Memory B cell (primary cell): ENCODE results near the gene LGR5.
A peak's percentile ranks its signal among the peaks of the same experiment; 100 is the strongest.
"Not testable (repeated sequence)": the region's sequence is repeated elsewhere in the genome, so short reads cannot be mapped to it uniquely, and the experiment has no call there.

Experiments
- ATAC-seq: fragments of 150-1000 bp; cut with Tn5 transposase; 2 replicates; pipeline ENCODE4 v1.10.0; 2021; ENCODE audit warnings: low read depth, mild to moderate bottlenecking, moderate library complexity
- DNase-seq, 2 donors: peaks; one replicate each; pipeline ENCODE4 v3.0.0; 2022; ENCODE audit warnings: low spot score in 2 of 2
- H3K27ac Mint-ChIP-seq: one replicate; pipeline ENCODE4 v1.8.0; 2022; ENCODE audit warnings: mild to moderate bottlenecking, moderate library complexity, mixed read lengths
- H3K27me3 Mint-ChIP-seq: one replicate; pipeline ENCODE4 v1.8.0; 2022; ENCODE audit warnings: mixed read lengths
- H3K36me3 Mint-ChIP-seq: one replicate; pipeline ENCODE4 v1.8.0; 2022; ENCODE audit warnings: mild to moderate bottlenecking, mixed read lengths
- H3K4me1 Mint-ChIP-seq: one replicate; pipeline ENCODE4 v1.8.0; 2022; ENCODE audit warnings: mixed read lengths
- H3K4me3 Mint-ChIP-seq: one replicate; pipeline ENCODE4 v1.8.0; 2022; ENCODE audit warnings: mild to moderate bottlenecking, moderate library complexity, mixed read lengths
- H3K9me3 Mint-ChIP-seq: one replicate; pipeline ENCODE4 v1.8.0; 2022; ENCODE audit warnings: mixed read lengths

The LGR5 gene

DNA sequence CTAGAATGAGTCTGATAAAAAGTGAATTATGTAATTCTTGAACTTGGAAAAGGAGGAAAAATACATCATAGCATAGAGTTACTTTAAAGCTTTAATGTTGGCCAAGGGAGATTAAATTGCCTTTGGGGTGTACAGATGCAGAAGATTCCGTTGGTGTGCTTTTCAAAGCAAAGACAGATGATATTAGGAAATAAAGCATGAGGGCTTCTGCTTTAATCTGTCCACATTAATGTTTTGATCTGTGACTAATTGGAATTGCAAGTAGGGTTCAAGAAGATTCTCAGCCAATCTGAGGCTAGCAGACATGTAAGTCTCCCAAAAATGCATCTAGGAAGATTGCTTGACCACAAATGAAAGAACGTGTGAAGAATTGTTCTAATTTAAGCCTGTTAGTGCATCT, 35.2 kb downstream of the LGR5 start:
- no peak for ATAC-seq
- no peaks in the 10 kb centered on the region for H3K4me1 Mint-ChIP-seq
- H3K4me3 Mint-ChIP-seq: no peak overlapping the region
- H3K36me3 Mint-ChIP-seq: no peaks in the 10 kb centered on the region
- DNase-seq: no peak
- peaks cover 12% of the 10 kb centered on the region for H3K27me3 Mint-ChIP-seq
- H3K27ac Mint-ChIP-seq: no peak overlapping the region
- H3K9me3 Mint-ChIP-seq: no peaks in the 10 kb centered on the region

DNA sequence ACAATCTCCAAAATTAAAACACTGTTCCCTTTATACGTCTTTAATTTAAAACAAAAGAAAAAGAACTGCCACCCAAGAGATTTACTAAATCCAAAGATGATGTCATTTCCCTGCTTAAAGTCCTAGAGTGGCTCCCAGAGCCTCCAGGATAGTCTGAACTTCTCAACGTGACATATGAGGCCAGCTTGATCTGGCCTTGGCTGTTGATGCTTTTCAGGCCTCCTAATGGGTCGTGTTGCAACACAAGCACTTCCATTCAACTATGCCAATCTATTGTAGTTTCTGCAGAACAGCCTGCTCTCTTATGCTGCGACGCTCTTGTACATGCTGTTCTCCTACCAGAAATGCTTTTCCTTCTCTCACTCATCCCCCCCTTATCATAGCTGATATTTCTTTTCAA, 35.7 kb downstream of the LGR5 start:
- Mint-ChIP-seq H3K27ac (no peak overlapping the region), H3K36me3 (no peaks in the 10 kb centered on the region), H3K9me3 (no peaks in the 10 kb centered on the region), H3K27me3 (peaks cover 12% of the 10 kb centered on the region), H3K4me1 (no peaks in the 10 kb centered on the region), H3K4me3 (no peak overlapping the region)
- ATAC-seq (no peak), DNase-seq (no peak)

DNA sequence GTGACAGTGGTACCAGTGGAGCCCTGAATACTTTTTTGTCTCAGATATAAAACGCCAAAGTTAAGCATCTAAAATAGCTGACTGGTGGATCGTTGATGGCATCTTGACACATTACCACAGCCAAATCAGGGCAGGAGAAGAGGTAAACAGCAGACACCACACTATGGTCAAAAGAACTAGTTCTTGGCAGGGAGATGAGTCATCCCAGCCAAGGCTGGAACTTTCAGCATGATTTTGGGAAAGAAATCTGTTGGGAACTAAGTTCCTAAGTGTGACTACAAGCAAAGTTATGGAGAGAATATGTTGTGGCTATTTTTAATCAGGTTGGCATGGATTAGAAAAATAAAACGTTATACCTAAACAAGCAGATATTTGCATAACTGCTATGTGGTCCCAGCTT, 36.9 kb downstream of the LGR5 start:
- Mint-ChIP-seq H3K4me3 (no peak overlapping the region), H3K36me3 (no peaks in the 10 kb centered on the region), H3K4me1 (no peaks in the 10 kb centered on the region), H3K9me3 (peaks cover 2% of the 10 kb centered on the region), H3K27me3 (peaks cover 10% of the 10 kb centered on the region), H3K27ac (no peak overlapping the region)
- ATAC-seq (no peak), DNase-seq (no peak)

DNA sequence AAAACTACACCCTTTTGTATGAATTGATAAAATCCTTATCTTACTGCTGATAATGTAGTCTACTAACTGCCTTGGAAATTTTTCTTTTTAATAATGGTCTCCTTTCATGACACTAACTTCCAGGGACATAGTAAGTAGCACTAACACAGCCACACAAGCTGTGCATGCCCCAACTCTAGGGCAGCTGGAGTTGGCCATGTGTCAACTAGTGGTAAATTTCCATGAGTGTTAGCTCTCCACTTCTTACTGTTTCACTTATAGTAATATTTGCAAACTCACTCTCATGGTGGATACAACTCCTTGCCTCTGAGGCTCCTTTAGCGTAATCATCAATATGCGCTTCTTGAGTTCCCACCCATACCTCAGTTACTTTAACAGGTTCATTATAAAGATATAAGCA, 38.0 kb downstream of the LGR5 start:
- Mint-ChIP-seq H3K27ac (no peak overlapping the region), H3K36me3 (no peaks in the 10 kb centered on the region), H3K4me3 (no peak overlapping the region), H3K9me3 (peaks cover 2% of the 10 kb centered on the region), H3K27me3 (peaks cover 10% of the 10 kb centered on the region), H3K4me1 (no peaks in the 10 kb centered on the region)
- DNase-seq (no peak), ATAC-seq (no peak)

DNA sequence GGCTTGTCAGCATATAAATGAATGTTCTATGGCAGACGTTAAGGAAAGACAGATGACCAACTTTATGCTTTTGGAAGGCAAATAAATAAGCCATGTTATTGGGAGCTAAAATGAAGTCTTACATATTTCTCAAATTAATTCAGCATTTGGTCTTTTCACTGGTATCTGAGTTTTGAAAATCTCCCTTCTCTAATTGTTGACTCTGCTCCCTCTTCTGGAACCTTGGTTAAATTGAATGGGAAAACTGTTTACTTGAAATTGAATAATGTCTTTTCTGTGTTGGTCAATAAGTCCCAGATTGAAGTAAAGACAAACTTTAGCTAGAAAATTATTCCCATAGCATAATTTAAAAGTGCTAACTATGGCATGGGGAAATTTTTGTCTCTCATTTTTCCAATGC, 38.7 kb downstream of the LGR5 start:
- ATAC-seq (no peak), DNase-seq (no peak)
- H3K27ac Mint-ChIP-seq: no peak overlapping the region
- no peaks in the 10 kb centered on the region for H3K4me1 Mint-ChIP-seq
- H3K36me3 Mint-ChIP-seq: no peaks in the 10 kb centered on the region
- peaks cover 8% of the 10 kb centered on the region for H3K27me3 Mint-ChIP-seq
- peaks cover 2% of the 10 kb centered on the region for H3K9me3 Mint-ChIP-seq
- no peak overlapping the region for H3K4me3 Mint-ChIP-seq

DNA sequence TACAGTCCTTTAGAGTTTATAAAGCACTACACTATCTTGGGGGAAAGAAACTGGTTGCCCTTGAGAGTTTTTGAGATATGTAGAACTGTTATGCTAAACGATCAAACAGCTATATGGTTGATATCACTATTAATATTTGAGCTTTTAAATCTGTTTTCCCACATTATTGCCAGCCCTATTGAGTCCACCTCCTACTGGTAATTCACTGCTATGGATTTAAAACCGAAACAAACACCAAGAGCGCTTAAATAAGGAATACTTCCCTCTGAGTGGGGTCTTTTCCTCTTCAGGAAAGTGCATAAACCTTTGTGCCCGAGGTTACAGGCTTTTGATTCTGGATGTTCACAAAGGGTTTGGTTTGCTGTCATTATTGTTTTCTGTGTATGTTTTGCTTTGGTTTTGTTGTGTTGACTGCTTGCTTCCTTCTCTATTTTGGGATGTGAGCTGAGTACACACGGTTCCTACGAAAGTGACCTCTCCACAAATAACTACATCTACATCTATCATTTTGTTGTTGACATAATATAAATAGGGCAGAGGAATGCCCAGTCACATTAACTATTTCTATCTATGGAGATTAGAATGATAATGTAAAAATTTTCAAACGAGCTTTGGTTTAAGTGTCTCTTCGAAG, 44.8 kb downstream of the LGR5 start:
- Mint-ChIP-seq H3K36me3 (no peaks in the 10 kb centered on the region), H3K4me1 (no peaks in the 10 kb centered on the region), H3K27ac (no peak overlapping the region), H3K4me3 (no peak overlapping the region), H3K27me3 (peaks cover 5% of the 10 kb centered on the region), H3K9me3 (peaks cover 2% of the 10 kb centered on the region)
- ATAC-seq: no peak
- no peak for DNase-seq

DNA sequence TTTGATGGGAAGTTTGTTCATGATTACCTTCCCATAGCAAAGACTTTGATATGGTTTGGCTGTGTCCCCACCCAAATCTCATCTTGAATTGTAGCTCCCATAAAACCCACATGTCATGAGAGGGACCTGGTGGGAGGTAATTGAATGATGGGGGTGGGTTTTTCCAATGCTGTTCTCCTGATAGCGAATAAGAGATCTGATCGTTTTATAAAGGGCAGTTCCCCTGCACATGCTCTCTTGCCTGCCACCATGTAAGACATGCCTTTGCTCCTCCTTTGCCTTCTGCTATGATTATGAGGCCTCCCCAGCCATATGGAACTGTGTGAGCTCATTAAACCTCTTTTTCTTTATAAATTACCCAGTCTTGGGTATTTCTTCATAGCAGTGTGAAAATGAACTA, 51.2 kb downstream of the LGR5 start:
- not testable (repeated sequence) for DNase-seq, H3K27ac Mint-ChIP-seq, H3K4me3 Mint-ChIP-seq, H3K36me3 Mint-ChIP-seq, H3K4me1 Mint-ChIP-seq, H3K27me3 Mint-ChIP-seq, ATAC-seq, H3K9me3 Mint-ChIP-seq

DNA sequence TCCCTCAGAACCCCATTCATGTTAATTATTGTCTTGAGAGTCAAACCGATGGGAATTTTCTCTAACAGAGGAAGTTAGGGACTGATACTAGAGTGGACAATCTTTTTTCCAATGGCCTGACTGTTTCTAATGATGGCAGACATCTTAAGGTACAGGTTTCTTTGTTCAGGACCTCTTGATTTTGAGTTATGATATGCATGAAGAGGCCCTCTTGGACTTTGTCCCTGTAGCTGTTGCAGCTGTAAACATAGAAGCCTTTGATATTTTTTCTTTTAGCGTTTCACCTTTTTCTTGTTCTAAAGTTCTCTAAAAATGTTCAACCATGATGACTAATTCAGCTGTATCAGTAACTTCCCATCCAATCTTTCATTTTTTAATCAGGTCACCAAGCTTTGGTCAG, 53.0 kb downstream of the LGR5 start:
- H3K36me3 Mint-ChIP-seq: peaks cover 2% of the 10 kb centered on the region
- ATAC-seq: no peak
- peaks cover 4% of the 10 kb centered on the region for H3K9me3 Mint-ChIP-seq
- no peak overlapping the region for H3K4me3 Mint-ChIP-seq
- H3K27ac Mint-ChIP-seq: no peak overlapping the region
- no peaks in the 10 kb centered on the region for H3K27me3 Mint-ChIP-seq
- no peak for DNase-seq
- H3K4me1 Mint-ChIP-seq: no peaks in the 10 kb centered on the region

DNA sequence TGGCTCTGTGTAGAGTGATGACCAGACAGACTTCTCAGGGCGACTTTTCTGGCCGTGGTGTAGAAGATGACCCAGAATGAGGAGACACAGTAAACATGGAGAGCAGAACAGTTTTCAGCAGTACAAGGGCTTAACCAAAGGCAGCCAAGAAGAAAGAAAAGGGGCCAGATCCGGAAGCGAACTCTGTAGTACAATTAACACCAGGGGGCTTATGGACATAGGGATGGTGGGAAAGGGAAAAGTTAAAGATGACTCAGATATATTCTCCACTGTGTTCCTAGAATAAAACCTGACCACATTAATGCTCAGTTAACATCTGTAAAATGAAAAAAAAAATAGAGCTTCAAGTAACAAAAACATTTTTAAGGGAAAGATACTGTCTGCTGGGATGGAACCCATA, 60.2 kb downstream of the LGR5 start:
- H3K36me3 Mint-ChIP-seq: no peaks in the 10 kb centered on the region
- H3K9me3 Mint-ChIP-seq: no peaks in the 10 kb centered on the region
- H3K4me3 Mint-ChIP-seq: no peak overlapping the region
- peaks cover 6% of the 10 kb centered on the region for H3K4me1 Mint-ChIP-seq
- H3K27ac Mint-ChIP-seq: no peak overlapping the region
- DNase-seq: no peak
- H3K27me3 Mint-ChIP-seq: no peaks in the 10 kb centered on the region
- no peak for ATAC-seq

DNA sequence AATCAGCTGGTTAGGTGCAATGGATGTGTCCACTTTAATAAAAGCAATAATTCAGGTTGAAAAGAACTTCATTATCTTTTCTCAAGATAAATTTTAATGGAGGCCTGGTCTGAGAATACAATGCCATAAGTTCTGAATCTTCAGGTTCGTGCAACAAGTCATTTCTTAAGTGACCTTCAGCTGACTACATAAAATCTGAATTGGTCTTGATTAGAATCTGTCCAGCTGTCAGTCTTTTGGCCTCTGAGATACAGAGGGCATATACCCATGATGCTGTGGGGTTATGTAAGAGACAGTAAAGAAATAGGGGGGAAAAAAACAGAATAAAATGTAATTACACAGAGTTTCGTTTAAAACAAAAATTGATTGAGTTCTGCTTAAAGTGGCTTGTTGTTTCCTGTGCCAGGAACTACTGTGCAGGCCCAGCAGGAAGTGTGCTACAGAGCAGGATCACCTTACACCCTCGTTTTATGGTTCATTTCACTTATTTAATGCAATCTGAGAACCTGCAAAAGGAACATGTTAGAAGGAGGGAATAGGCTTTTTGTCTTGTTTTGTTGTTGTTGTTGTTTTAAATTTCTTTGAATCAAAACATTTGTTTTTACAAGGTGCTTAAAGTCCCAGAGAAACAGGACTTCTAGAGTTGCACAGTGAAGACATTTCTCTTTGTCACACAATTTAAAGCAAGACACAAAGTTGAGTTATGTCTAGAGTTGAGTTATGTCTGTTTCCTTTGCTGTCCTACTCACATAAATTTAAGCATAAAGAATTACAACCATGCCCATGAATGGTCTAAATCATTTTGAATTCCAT, 64.2 kb downstream of the LGR5 start:
- Mint-ChIP-seq H3K4me3 (no peak overlapping the region), H3K4me1 (peaks cover 6% of the 10 kb centered on the region), H3K27me3 (peaks cover 3% of the 10 kb centered on the region), H3K27ac (peak overlapping the region; percentile 36), H3K36me3 (no peaks in the 10 kb centered on the region), H3K9me3 (no peaks in the 10 kb centered on the region)
- no peak for DNase-seq
- peak; percentile 58 for ATAC-seq

DNA sequence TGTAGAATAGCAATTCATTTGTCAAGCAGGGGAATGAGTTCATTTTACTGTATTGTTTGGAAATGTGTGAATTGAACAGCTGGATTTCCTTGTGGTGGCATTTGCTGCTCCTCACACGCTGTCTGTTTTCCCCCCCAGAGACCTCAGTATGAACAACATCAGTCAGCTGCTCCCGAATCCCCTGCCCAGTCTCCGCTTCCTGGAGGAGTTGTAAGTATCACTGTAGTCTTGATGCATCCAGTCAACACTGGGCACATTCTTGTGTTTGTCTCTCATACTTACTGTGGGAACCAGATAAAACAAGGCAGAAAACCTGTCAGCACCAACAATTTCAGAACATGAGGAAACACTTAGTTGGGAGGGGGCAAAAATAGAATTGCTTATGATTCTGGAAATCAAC, 64.9 kb downstream of the LGR5 start:
- Mint-ChIP-seq H3K27ac (peak overlapping the region; percentile 62), H3K36me3 (no peaks in the 10 kb centered on the region), H3K9me3 (no peaks in the 10 kb centered on the region), H3K4me1 (peaks cover 6% of the 10 kb centered on the region), H3K27me3 (peaks cover 3% of the 10 kb centered on the region), H3K4me3 (no peak overlapping the region)
- ATAC-seq (no peak), DNase-seq (no peak)

DNA sequence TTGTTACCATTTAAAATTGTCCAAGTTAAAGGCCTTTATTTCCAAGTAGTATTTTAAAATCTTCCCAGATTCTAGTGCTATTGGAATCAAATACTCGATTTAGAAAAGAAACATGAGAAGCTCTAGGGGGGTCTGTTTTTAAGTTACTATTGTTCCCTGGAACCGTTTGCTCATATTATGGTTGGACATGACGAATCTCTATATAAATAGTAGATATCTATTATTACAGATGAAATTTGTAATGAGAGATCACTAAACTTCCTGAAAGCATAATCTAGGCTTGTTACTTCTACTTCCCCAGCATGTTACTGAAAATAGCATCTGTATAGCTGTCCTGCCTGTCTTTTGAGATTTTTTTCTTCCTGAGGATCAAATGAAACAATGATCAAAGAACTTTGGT, 70.1 kb downstream of the LGR5 start:
- H3K36me3 Mint-ChIP-seq: no peaks in the 10 kb centered on the region
- no peaks in the 10 kb centered on the region for H3K4me1 Mint-ChIP-seq
- H3K27me3 Mint-ChIP-seq: peaks cover 19% of the 10 kb centered on the region
- no peak overlapping the region for H3K27ac Mint-ChIP-seq
- no peak overlapping the region for H3K4me3 Mint-ChIP-seq
- H3K9me3 Mint-ChIP-seq: no peaks in the 10 kb centered on the region
- ATAC-seq: no peak
- no peak for DNase-seq

DNA sequence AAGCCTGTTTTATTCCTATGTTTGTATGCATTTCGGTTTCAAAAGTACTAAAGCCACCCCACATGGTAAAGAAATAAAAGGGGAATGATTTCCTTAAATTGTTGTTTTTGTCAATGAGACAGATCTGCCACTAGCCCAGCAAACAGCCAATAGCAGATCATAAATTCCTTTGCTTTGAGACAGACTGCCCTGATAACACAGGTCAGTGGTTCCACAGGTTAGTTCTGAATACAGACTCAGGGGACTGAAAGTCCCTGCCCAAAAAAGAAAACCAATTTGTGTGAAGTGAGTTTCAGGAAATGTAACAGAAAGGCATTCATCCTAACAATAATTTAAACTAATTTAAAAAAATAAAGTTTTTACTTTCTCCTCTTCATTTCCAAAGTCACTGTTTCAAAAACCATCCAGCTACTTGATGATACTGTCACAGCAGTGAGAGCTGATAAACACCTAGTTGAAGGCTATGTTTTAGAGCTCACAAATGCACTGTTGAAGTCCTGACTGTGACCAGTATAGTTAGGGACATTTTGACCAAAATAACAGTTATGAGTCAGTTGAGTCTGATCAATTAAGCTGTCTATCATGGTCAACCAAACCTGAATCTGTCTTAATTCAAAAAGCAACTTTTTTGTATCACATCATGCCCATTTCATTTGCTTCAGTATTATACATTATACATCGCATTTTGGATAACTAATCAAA, 77.7 kb downstream of the LGR5 start:
- Mint-ChIP-seq H3K9me3 (peaks cover 2% of the 10 kb centered on the region), H3K27ac (no peak overlapping the region), H3K36me3 (no peaks in the 10 kb centered on the region), H3K27me3 (peaks cover 17% of the 10 kb centered on the region), H3K4me3 (no peak overlapping the region), H3K4me1 (no peaks in the 10 kb centered on the region)
- no peak for DNase-seq
- ATAC-seq: no peak

DNA sequence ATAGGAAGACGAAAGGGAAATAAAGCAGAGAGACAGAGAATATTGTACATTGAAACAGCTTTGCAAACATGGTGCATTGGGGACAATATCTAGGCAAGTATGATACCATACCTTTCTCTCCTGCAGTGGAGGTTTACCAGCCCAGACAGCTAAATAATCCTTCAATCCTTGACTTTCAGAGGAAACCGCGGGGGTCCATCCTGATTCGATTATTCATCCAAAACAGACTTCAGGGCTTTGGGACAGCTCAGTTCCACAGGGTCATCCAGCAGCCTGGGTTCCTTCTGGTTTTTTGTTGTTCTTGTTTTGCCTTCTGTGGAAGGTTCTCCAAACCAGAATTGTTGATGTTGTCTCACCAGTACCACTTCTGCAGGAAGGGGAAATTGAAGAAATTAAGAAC, 81.5 kb downstream of the LGR5 start:
- no peak overlapping the region for H3K27ac Mint-ChIP-seq
- no peak overlapping the region for H3K4me3 Mint-ChIP-seq

More for the DNA sequence above, 81.5 kb downstream of the LGR5 start:
- H3K4me1 Mint-ChIP-seq: no peaks in the 10 kb centered on the region
- DNase-seq (no peak), ATAC-seq (no peak)
- H3K9me3 Mint-ChIP-seq: peaks cover 2% of the 10 kb centered on the region
- H3K36me3 Mint-ChIP-seq: no peaks in the 10 kb centered on the region
- H3K27me3 Mint-ChIP-seq: peaks cover 12% of the 10 kb centered on the region
